ENCODE measurements around the gene ANKRD44. TPM values are rescaled to one million over a fixed set of nuclear protein-coding genes. Genes with fewer than 3 reads are reported as not detected.

ANKRD44 gene
- total RNA-seq, 1 experiment from 2014 or later = 10.3 TPM

- DNase-seq (ENCODE audit: low read depth) = peak; percentile 27
Measured at GRCh38 chr2:197113275-197113711, 197.3 kb downstream of the ANKRD44 start.

GRCh38 chr2:197109326-197109725 is 201.3 kb downstream of the ANKRD44 start:
- no peak for DNase-seq (ENCODE audit: low read depth)

- DNase-seq (ENCODE audit: low read depth) = peak; percentile 95
Measured at GRCh38 chr2:197108758-197109157, 201.8 kb downstream of the ANKRD44 start.

GRCh38 chr2:197107291-197108269 is 203.0 kb downstream of the ANKRD44 start:
- DNase-seq (ENCODE audit: low read depth) = peak; percentile 85

- DNase-seq (ENCODE audit: low read depth) = no peak
Measured at GRCh38 chr2:197103363-197103762, 207.2 kb downstream of the ANKRD44 start.

- no peak for DNase-seq (ENCODE audit: low read depth)
Measured at GRCh38 chr2:197102231-197102630, 208.3 kb downstream of the ANKRD44 start.

- no peak for DNase-seq (ENCODE audit: low read depth)
Measured at GRCh38 chr2:197101519-197101918, 209.1 kb downstream of the ANKRD44 start.

- no peak for DNase-seq (ENCODE audit: low read depth)
Measured at GRCh38 chr2:197097578-197098366, 212.8 kb downstream of the ANKRD44 start.

GRCh38 chr2:197096649-197097048 is 213.9 kb downstream of the ANKRD44 start:
- no peak for DNase-seq (ENCODE audit: low read depth)

- no peak for DNase-seq (ENCODE audit: low read depth)
Measured at GRCh38 chr2:197092431-197092830, 218.1 kb downstream of the ANKRD44 start.

- peak; percentile 26 for DNase-seq (ENCODE audit: low read depth)
Measured at GRCh38 chr2:197090742-197091367, 219.7 kb downstream of the ANKRD44 start.

- DNase-seq (ENCODE audit: low read depth) = no peak
Measured at GRCh38 chr2:197089655-197090054, 220.9 kb downstream of the ANKRD44 start.

- DNase-seq (ENCODE audit: low read depth) = peak; percentile 73
Measured at GRCh38 chr2:197088694-197089093, 221.9 kb downstream of the ANKRD44 start.

- DNase-seq (ENCODE audit: low read depth) = no peak
Measured at GRCh38 chr2:197086500-197086899, 224.1 kb downstream of the ANKRD44 start.

- no peak for DNase-seq (ENCODE audit: low read depth)
Measured at GRCh38 chr2:197085665-197086064, 224.9 kb downstream of the ANKRD44 start.

- no peak for DNase-seq (ENCODE audit: low read depth)
Measured at GRCh38 chr2:197081294-197081693, 229.3 kb downstream of the ANKRD44 start.

GRCh38 chr2:197080578-197081216 is 229.9 kb downstream of the ANKRD44 start:
- DNase-seq (ENCODE audit: low read depth) = no peak

- peak; percentile 78 for DNase-seq (ENCODE audit: low read depth)
Measured at GRCh38 chr2:197079832-197080555, 230.6 kb downstream of the ANKRD44 start.

- peak; percentile 66 for DNase-seq (ENCODE audit: low read depth)
Measured at GRCh38 chr2:197079414-197079813, 231.2 kb downstream of the ANKRD44 start.

- DNase-seq (ENCODE audit: low read depth) = no peak
Measured at GRCh38 chr2:197078535-197078934, 232.0 kb downstream of the ANKRD44 start.

GRCh38 chr2:197077336-197077735 is 233.2 kb downstream of the ANKRD44 start:
- no peak for DNase-seq (ENCODE audit: low read depth)
